ENCODE data around the gene CASTOR1.
A peak's percentile ranks its signal among the peaks of the same experiment; 100 is the strongest.

Gene CASTOR1

DNA sequence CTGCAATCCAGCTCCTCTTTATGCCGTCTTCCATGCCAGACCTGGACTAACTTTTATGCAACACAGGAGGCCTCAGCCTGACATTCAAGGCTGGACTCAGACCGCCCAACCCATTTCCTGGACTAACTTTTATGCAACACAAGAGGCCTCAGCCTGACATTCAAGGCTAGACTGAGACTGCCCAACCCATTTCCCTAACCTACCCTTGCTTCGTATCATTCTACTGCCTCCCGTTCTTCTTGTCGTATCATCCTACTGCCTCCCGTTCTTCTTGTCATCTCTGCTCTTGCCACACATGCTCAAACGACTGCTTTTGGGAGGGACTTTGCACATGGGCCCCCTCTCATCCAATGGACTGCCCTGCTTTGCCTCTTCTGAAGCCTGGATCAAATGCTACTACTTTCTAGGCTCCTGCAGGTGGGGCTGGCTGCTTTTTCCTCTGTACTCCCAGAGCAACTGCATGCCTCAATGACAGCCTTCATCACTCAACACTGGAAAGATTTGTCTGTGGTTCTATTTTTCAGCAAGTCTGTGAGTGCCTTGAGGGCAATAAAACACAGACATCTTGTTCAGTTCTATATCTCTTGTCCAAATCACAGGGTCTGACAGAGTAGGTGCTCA, 29.6 kb upstream of the CASTOR1 start:
- no peak for DNase-seq

DNA sequence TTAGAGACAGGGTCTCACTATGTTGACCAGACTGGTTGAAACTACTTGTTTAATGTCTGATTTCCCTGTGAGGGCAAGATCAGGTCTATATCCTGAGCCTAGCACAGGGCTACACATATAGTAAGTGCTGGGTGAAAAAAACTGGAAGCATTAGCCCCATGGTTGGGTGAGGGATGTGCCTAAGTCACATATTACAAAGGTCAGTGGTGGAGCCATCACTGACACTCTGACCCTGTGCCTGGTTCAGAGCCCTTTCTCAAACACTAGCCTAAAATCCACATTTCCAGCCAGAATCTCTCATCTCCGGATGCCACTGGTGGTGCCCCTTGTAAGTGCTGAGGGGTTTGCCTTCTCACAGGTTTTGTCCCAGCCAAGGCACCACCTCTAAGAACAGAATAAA, 28.5 kb upstream of the CASTOR1 start:
- no peak for DNase-seq

DNA sequence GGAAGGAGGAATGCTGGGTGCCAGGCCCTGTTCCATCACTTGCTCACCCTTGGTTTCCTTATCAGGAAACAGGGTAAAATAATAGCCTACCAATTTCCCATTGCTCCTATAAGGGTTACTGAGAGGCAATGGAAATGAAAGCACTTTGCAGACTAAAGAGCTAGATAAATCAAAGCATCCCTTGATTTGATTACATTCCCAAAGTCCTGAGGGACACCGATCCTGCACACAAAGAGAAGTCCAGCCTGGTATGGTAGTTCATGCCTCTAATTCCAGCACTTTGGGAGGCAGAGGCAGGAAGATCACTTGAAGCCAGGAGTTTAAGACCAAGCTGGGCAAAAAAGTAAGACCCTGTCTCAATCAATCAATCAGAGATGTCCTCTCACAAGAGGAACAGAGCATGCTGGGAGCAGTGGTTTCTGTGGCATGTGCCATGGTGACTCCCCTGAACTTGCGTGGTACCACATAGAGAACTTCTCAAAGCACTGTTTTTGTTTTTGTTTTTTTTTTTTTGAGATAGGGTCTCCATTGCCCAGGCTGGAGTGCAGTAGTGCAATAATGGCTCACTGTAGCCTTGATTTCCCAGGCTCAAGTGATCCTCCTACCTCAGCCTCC, 26.8 kb upstream of the CASTOR1 start:
- no peak for DNase-seq

DNA sequence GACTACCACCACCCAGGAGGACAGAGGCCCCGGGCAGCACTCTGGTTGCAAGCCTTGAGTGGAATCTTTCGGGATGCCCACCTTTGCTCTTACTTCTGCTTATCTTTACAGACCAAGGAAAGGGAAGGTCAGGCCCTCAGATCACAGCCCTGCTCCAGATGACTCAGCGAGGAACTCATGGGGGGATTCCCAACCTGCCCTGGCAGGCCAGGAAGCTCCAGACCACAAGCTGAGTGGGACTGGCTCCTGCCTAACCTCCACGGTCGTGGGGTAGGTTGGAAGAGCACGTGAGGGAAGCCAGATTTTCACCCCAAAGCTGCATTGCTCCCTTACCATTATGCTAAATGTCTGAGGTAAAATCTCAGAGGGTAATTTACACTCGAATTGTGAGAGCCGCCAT, 25.6 kb upstream of the CASTOR1 start:
- peak; percentile 43 for DNase-seq

DNA sequence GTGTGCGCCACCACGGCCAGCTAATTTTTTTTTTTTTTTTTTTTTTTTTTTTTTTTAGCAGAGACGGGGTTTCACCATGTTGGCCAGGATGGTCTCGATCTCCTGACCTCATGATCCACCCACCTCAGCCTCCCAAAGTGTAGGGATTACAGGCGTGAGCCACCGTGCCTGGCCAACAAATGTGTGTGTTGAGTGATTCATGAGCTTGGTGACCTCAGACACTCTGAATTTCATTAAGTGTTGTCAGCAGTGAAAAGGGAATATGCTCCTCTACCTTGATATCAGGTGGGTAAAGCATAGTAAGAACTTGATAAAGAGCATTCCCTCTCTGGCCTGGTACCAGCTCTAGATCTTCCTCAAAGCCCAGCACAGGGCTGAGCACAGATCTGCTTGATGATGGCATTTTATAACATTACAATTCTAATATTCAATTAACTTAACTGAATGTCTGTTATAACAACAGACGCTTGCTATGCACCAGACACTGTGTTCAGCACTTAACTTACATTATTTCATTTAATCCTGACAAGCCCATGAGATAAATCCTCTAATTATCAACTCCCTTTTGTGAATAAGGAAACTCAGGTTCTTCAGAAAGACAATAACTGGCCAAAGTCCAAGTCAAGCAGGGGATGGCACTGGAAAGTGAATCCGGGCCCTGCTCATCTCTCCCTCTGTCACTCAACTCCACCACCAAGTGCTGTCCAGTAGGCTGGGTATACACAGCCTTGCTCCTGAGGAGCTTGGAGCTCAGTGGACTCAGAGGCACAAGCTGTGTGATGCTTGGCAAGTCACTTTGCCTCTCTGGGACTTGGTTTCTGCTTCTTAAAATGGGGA, 24.4 kb upstream of the CASTOR1 start:
- no peak for DNase-seq

DNA sequence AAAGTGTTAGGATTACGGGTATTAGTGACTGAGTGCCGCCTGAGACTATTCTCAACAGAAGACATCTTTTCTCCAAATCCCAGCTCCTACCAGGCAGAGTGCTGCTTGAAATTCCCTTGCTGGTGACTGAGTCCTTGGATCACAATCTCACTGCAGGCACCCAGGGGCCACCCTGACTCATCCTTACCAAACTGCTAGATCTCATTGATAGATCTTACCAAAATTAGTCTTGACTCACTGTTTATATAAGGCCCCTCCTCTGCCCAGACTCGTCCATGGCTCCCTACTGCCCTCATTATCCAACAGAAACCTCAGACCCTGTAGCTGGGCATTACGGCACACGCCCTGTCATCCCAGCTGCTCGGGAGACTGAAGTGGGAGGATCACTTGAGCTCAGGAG, 22.7 kb upstream of the CASTOR1 start:
- DNase-seq = no peak

DNA sequence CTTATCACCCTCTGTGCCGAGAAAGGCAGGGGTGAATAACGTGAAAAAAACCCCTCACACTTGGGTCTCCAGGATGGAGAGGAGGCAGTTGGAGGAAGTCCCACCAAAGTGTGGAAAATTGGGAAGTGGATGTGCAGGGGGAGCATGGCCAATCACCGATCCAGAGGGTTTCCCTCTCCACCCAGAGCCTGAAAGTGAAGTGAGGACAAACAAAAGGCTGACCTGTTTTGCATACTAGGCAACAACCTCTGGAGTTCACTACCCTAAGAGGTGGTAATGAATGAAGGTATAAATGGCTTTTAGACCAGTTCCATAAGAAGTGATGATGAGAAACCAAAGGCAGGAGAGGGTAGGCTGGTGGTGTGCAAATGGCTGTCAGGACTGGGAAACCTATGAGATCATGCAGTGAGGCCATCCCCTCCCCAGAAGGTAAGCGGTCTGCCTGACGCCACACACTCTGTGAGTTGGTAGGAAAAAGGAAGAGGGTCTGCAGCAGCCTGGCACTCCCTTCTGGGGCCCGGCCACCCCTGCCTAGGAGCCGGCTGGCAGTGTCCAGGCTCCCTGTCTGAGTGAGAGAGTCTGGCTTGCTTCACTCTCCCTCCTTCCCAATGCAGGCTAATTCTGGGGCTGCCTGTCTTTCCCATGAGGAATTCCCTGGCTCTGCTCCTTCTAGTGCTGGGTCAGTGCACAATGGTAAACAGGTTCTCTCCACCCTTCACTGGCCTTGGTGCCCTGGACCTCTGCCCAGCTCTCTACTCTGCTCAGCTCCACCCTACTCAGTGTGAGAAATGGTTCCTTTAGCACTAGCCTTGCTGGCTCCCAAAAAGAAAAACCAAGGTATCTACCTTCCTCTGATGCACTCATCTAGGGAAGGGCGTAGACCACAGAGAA, 21.8 kb upstream of the CASTOR1 start:
- no peak for DNase-seq

DNA sequence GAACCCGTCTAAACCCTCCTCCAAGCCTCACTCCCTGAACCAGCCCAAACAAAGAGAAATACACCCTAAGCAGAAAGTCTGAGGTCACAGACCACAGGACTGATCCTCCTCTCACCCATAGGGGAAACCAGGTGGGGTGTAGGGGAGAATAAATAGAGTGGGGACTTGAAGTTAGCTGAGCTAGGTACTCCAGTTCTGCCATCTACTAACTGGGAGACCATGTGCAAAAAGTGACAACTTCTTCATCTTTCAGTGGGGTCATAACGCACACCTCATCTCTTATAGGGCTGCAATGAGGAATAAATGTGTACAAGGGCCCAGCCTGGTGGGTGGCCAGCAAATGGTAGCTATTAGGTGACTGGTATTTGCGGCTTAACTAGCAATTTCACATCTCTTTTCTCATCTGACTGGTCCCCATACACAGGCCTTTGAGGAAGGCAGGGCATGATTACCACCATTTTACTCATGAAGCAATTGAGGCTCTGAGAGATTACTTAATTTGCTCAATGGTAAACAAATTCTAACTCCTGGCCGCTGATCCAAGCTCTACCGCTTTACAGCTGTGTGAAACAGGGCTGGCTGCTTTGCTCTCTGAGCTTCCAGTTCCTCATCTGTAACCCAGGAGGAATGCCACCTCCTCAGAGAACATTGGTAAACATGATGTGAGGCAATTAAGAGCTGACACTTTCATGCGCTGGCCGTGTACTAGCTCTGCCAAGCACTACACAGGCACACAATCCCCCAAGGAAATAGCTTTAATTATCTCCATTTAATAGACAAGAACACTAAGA, 20.8 kb upstream of the CASTOR1 start:
- DNase-seq = no peak

DNA sequence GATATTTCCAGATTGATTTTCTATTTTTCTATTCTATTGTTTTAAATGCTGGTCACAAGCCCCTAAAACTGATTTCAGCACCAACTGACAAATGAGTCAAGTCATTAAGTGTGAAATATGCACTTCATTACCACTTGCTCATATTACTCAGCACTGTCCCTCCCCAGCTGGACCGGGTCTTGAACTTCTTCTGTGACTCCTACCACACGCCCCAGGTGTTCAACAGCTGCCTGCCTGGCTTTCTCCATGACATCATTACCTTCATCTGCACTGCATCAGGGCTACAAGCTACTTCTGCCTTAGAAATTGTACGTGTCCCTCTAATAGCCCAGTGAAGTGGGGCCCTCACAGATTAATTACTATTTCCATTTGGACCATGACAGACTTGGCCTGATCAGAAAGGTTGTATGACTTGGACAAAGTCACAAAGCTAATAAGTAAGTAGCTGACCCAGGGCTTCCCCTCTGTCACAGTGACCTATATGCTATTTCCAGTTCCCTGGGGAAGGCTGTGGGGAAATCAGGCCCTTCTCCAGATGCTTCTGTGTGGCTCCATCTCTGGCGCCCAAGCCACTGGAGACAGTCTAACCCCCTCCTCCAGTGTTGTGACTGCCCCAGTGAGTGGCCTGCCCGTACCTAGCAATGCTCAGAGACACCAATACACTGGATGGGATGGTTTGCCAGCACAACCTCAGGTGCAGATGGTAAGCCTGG, 19.4 kb upstream of the CASTOR1 start:
- no peak for DNase-seq

DNA sequence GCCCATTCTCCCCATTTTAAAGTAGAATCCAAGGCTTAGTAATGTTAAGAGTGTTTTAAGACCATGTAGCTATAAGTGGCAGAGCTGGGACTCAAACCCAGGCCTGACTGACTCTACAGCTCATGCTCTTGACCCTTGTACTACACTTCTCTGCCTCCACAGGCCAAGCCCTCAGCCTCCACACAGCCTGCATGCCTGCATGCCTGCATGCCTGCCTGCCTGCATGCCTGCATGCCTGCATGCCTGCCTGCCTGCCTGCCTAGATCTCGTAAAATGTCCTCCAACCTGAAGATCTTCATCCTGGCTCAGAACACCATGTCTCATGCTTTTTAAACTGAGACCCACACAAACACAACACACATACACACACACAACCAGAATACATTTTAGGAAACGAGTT, 18.8 kb upstream of the CASTOR1 start:
- DNase-seq = no peak

DNA sequence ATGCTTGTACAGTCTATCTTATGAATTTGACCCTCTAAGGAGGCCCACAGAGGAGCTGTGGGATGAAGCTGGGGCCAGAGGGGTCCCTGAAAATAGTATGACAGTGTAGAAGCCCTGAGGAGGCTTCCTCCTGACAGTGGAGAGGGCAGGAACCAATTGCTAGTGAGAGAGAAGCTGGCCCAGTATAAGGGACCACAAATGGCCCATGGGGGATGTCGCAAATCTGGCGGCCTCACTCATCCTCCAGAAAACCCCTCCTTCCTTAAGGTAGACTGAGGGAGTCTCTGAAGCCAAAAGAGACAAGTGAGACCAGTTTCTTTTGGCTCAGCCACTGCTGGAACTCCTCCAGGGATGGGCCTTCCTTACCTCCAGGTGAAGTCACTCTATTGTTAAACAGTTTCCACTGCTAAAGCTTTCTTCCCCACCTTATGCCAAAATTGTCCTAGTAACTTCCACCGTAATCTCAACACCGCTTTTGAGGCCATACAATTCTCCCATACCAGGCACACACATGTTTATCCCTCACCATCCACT, 17.8 kb upstream of the CASTOR1 start:
- no peak for DNase-seq

DNA sequence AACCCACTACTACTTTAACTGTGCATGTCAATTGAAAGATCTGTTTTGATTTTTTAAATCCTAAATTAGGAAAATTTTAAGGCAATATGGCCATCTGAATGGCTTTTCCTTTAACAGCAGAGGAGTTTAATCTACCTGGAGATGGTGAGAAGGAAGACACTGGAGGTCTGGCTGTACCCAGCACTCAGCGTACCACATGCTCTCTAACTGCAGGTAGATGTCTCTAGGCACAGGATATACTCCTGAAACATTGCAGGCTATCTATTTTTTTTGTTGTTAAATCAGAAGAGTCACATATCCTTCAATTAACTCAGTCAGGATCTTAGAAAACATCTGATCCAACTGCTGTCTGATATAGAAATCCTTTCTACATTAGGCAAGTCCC, 17.3 kb upstream of the CASTOR1 start:
- no peak for DNase-seq

DNA sequence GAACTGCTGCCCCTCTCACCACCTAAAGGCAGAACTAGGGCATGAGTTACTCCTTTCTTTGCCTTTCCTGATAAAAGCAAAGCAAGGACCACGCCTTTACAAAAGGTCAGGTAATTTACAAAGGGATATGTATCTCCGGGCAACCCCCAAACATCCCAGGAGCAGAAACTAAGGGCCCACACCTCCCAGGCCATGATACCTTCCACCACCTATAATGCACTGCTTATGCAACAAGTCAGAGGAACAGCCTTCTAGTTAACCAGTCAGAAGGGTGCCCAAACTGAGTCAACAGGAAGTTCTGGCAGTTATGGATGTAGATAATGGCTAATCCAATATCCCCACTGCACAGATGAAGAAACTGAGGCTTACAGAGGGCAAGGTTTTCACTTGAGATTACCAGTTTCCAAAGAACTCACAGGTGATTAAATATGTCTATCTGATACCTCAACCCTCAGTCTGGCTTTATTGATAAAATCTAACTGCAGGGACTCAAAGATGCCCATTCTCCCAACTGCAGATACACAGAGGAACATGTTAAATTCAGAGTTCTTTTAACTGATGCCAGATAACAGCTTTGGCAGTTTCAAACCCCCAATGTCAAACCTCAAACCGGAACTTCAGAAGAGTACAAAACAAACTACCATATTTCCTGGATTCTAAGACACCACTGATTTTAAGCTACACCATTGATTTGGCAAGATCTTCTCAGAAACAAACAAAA, 16.8 kb upstream of the CASTOR1 start:
- no peak for DNase-seq

DNA sequence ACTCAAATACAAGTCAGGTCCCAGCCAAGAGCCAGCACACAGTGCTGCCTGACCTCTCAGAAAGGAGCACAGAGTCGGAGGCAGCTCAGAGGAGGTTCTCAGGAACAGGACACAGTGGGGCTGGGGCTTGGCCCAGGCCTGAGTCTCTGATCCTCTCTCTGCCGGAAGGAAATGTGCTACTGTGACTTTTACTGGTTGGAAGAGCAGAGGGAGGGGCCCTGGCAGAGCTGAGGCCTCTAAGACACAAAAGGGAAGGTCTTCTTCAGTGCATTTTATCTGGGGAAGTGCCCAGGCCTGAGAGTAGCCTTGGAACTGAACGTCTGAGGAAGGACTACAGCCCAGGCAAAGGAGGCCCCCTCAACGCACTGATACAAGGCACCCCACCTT, 16.2 kb upstream of the CASTOR1 start:
- DNase-seq = peak; percentile 44

DNA sequence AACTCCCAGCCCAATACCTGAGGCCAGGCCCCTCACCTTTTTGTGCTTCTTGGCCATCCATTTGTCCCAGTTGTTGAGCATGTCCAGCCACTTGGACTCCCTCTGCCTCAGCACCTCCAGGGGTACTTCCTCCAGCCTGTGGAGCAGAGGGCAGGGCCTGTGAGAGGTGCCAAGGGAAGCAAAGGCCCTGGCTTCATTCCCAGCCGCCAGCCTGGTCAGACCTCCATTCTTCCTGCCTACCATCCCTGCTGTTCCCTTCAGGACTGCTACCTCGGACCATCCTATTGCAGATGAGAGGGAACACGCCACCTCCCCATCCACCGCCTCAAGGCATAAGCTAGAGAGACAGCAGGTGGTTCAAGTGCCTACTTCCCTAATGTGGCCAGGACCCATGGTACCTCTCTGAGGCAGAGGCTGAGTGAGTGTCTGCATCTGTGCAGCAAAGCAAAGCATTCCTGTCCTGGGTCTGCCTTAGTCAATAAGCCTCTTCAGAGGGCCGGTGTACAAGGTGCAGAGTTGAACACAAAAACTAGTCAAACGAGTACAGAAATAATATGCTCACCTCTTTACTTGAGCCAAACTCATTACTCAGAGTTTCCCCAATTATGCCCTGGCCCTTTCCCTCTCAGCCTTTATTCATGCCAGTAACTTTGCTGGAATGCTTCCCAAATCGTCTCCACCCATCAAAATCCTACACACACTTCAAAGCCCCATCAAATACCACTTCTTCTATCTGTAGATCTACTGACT, 15.4 kb upstream of the CASTOR1 start:
- no peak for DNase-seq

DNA sequence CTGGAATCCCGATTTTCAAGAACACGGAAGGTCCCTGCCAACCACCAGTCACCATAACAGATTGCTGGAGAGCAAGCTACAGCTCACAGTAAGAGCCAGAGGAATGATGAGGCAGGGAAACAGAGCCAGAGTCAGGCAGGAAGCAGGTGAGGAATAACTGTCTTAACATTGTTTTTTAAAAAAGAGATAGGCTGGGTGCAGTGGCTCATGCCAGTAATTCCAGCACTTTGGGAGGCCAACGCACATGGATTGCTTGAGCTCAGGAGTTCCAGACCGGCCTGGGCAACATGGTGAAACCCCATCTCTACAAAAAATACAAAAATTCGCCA, 13.5 kb upstream of the CASTOR1 start:
- no peak for DNase-seq

DNA sequence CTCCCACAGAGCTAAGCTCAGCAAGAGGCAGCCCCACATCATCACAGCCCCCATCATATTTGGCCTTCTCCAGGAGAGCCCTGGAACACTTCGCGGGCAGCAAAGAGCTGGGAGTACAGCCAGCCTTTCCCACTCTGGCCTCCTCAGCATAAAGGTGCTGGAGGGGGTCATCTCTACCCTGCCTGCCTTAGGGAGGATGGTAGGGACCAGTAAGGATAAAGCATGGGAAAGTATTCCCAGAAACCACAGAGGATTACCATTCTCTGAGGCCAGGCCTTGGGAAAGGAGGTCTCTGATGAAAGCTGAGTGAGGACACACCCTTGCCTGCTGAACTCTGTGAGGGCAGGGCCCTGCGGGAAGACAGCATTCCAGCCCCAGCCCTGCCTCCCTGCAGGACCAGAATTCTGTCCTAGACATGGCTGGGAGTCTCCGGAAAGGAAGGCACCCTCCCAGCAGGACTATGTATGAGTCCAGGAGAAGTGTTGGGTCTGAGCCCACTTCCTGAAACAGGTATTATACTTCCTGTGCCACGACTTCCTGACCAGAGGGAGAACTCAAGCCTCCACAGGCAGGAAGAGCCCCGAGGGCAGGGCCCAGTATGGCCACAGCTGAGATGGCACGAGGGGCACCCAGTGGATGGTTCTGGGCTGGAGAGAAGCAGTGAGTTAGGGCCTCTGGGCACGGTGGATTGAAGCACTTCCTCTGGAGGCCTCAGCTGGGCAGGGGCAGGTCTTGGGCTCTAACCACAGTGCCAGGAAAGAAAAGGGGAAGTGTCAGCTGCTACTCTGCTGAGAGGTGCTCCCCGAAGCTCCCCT, 12.9 kb upstream of the CASTOR1 start:
- DNase-seq = no peak

DNA sequence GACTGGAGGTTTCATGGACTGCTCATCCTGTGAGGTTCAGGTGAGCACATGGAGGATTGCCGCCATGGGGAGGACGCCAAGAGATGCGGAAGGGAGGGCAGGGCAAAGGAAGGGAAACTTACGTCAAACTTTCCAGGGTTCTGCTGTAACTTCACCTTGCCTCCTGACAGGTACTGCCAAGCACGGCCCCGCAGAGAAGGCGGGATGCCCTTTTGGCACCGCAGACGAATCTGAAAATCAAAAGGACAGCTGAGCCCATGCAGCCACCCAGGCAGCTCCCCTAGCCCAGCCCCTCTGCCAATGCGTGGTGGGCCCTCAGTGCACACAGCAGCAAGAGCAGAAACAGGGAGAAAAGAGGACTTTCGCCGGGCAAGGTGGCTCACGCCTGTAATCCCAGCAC, 10.0 kb upstream of the CASTOR1 start:
- no peak for DNase-seq

DNA sequence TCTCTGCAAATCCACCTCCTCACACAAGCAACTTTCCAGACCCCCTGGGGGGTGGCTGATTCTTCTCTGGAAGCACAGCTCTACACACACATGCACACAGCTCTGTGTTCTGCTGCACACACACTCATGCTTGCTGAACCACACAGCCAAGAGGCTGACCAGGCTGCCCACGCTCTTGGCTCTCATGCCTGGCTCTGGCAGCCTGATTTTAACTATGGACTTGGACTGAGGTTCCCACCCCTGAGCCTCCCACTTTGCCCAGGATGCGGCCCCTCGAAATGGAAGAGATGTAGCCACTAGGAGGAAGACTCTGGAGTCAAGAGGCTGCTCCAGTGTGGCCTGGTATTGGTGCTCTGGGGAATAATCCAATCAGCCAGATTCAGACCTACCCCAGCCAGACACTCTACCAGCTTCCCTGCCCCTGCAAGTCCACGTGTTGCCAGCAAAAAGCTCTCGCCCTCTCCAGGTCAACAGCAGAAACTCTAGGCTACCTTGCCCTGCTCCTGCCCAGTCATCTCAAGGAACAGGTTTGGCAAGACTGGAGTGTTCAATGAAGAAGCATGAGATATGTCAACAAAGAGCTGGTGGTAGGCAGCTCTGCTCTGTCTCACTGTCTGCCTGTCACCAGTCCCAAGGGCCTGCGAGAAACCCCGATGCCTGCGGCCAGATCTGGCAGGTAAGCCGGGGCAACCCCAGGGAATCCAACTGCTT, 8.8 kb upstream of the CASTOR1 start:
- no peak for DNase-seq
